Measurements from ENCODE around the gene MRGPRG. TPM values are rescaled to one million over a fixed set of nuclear protein-coding genes. Genes with fewer than 3 reads are reported as not detected.
"Not testable (repeated sequence)": the region's sequence is repeated elsewhere in the genome, so short reads cannot be mapped to it uniquely, and the experiment has no call there.

The MRGPRG gene, protein sequence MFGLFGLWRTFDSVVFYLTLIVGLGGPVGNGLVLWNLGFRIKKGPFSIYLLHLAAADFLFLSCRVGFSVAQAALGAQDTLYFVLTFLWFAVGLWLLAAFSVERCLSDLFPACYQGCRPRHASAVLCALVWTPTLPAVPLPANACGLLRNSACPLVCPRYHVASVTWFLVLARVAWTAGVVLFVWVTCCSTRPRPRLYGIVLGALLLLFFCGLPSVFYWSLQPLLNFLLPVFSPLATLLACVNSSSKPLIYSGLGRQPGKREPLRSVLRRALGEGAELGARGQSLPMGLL
- total RNA-seq: not detected
- long read RNA-seq: 0 reads

DNA sequence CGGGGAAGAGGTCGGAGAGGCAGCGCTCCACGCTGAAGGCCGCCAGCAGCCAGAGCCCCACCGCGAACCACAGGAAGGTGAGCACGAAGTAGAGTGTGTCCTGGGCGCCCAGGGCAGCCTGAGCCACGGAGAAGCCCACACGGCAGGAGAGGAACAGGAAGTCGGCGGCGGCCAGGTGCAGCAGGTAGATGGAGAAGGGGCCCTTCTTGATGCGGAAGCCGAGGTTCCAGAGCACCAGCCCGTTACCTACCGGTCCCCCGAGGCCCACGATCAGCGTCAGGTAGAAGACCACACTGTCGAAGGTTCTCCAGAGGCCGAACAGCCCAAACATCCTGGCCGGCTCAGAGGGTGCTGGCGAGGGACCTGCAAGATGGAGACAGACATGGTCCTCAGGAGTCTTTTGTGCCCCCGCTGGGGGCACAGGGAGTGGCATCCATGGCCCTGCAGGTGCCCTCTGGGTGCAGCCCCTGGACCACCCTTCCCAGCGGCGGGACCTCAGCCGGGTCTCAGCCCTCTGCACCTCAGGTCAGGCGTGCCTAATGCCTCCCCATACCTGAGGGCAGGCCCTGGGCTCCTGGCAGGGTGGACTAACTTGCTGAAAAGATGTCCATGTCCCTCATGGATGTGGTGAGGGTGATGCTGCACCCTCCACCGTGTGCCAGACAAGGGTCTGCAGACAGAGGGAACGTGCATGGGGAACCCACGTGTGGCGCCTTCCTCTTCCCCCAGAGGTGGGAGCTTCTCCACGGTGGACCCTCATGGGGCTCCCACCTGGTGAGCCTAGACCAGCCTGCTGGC, at the start of gene MRGPRG:
MRGPRG (minus strand) TSS at position 331 of the 798 bp plus-strand sequence; CDS start at position 331, 0 bp downstream.
- Histone ChIP-seq H3K36me3 (no peaks in the 10 kb centered on the region), H3K4me3 (no peak within 1 kb of the TSS), H3K9me3 (no peaks in the 10 kb centered on the region), H3K27me3 (peaks cover 42% of the 10 kb centered on the region), H3K4me1 (no peaks in the 10 kb centered on the region), H3K27ac (no peak within 1 kb of the TSS)
- ATAC-seq (no peak), DNase-seq (no peak)
- TF ChIP-seq, protein P1, sequence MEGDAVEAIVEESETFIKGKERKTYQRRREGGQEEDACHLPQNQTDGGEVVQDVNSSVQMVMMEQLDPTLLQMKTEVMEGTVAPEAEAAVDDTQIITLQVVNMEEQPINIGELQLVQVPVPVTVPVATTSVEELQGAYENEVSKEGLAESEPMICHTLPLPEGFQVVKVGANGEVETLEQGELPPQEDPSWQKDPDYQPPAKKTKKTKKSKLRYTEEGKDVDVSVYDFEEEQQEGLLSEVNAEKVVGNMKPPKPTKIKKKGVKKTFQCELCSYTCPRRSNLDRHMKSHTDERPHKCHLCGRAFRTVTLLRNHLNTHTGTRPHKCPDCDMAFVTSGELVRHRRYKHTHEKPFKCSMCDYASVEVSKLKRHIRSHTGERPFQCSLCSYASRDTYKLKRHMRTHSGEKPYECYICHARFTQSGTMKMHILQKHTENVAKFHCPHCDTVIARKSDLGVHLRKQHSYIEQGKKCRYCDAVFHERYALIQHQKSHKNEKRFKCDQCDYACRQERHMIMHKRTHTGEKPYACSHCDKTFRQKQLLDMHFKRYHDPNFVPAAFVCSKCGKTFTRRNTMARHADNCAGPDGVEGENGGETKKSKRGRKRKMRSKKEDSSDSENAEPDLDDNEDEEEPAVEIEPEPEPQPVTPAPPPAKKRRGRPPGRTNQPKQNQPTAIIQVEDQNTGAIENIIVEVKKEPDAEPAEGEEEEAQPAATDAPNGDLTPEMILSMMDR (IDR thresholded peaks at IDR 0.05): no peak
- intact Hi-C loops (cut with DNase I): no loop called here

DNA sequence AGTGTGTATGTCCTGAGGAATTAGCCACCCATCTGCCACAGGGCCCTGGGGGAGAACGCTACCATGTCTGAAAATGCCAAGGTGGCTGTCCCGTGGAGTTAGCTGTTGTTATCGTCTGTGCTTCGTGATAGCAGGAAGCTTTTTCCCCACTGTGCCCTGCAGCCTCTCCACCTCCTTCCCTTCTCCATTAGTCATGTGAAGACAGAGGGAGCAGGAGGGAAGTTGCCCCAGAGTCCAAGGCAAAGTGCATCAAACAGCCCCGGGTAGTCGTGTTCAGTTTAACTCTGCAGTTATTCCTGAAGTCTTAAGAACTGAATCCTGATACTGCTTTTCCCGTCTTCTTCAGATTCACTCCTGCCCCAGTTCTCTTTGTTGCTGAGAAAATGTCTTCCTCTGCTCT, 43.9 kb upstream of the MRGPRG start:
- peak; percentile 48 for ATAC-seq
- H3K27me3 ChIP-seq; H3K36me3 ChIP-seq; intact Hi-C loops (cut with DNase I); H3K4me1 ChIP-seq; H3K9me3 ChIP-seq; DNase-seq; H3K4me3 ChIP-seq; H3K27ac ChIP-seq: not testable (repeated sequence)

DNA sequence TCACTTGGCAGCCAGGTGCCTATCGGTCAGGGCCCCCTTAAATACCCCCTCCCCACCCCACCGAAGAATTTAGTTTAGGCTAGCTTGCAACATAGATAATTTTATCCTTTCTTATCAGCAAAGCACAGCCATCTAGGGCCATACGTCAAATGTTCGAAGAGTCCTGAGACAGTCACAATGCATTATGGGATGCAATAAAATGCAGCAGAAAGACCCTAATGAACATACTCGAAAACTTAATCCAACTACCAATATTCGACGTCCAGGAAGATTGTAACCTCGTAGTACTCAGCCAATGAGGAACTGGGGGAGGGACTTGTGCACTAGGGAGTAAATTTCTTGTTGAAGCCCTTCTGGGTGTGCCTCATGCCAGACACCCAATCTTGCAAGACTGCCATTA, 43.2 kb upstream of the MRGPRG start:
- H3K36me3 ChIP-seq; DNase-seq; intact Hi-C loops (cut with DNase I); H3K9me3 ChIP-seq; H3K27me3 ChIP-seq; H3K4me3 ChIP-seq; H3K4me1 ChIP-seq; H3K27ac ChIP-seq; ATAC-seq: not testable (repeated sequence)

DNA sequence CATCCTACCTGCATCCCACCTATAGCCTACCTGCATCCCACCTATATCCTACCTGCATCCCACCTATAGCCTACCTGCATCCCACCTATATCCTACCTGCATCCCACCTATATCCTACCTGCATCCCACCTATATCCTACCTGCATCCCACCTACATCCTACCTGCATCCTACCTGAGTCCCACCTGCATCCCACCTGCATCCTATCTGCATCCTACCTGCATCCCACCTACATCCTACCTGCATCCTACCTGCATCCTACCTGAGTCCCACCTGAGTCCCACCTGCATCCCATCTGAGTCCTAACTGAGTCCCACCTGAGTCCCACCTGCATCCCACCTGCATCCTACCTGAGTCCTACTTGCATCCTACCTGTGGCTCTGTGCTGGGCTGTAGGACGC, 38.9 kb upstream of the MRGPRG start:
- H3K27me3 ChIP-seq; H3K4me3 ChIP-seq; H3K27ac ChIP-seq; H3K9me3 ChIP-seq; H3K4me1 ChIP-seq; ATAC-seq; DNase-seq; H3K36me3 ChIP-seq; intact Hi-C loops (cut with DNase I): not testable (repeated sequence)

DNA sequence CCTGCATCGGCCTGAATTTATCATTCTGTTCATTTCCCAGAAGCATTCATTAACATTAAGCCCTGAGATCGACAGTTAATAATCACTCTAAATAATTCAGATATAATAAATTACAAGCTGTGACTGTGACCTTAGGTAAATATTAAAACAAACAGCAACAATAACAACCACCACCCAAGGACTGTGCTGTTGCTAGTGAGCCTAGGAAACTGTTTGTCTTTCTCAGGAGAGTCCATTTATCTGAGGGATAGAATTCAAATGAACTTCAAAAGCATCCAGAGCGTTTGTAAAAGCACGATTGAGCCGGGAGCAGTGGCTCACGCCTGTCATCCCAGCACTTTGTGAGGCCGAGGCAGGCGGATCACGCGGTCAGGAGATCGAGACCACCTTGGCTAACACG, 36.6 kb upstream of the MRGPRG start:
- intact Hi-C loops (cut with DNase I); H3K27ac ChIP-seq; H3K27me3 ChIP-seq; DNase-seq; H3K4me1 ChIP-seq; H3K36me3 ChIP-seq; H3K9me3 ChIP-seq; H3K4me3 ChIP-seq; ATAC-seq: not testable (repeated sequence)

DNA sequence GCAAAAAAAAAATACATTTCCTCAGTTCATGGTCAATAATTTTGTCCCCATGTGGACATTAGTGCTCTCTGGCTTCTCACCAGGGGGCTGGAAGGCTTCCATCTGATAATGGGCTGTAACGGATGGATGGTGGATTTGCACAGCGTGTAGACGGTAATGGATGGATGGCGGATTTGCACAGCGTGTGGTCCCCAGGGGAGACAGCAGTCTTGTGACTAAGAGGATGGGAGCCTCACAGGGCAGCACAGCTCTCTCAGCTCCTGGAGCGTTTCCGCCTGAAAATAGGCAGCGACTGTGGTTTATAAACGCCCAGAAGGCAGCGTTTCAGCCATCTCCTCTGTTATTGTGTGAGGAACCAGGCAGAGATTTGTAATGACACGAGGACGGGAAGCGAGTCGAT, 36.2 kb upstream of the MRGPRG start:
- H3K36me3 ChIP-seq; H3K4me1 ChIP-seq; DNase-seq; H3K27ac ChIP-seq; intact Hi-C loops (cut with DNase I); H3K9me3 ChIP-seq; ATAC-seq; H3K4me3 ChIP-seq; H3K27me3 ChIP-seq: not testable (repeated sequence)

DNA sequence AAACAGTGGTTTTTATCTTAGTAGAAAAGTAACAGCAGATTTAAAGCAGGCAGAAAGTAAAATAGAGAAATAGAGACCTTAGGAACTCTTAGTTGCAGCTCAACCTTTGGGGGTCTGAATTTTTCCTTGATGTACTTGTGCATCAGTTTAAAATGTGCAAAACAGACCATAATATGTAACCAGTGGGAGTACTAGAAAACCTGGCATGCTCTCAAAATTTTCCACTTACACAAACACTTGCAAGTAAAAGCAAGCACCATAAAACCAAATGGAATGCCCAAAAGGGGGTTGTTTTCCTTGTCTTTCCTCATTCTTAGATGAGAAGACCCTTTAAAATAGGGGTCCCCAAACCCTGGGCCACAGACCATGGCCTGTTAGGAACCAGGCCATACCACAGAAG, 26.5 kb upstream of the MRGPRG start:
- intact Hi-C loops (cut with DNase I): no loop called here
- ATAC-seq: no peak
- H3K27ac ChIP-seq: no peak overlapping the region
- no peaks in the 10 kb centered on the region for H3K27me3 ChIP-seq
- no peak overlapping the region for H3K4me3 ChIP-seq
- H3K4me1 ChIP-seq: no peaks in the 10 kb centered on the region
- H3K36me3 ChIP-seq: no peaks in the 10 kb centered on the region
- DNase-seq: no peak
- TF ChIP-seq, protein P1 (IDR thresholded peaks at IDR 0.05): no peak
- no peaks in the 10 kb centered on the region for H3K9me3 ChIP-seq

DNA sequence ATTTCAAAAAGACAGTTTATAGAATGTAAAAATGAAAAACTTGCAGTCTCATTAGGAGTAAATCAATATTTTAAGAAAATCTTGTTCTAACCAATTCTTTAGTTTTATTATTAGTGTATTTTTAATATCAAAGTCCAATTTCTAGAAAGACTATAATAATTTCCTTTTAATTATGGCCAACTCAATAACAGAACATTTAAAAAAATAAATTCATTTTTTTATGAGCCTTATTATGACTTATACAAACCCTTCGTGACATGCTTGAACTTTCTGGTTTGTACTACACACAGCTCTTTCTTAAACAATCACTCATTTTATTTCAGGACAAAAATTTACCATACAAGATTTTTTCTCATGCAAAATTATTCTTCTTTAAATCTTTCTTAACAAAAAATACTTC, 25.3 kb upstream of the MRGPRG start:
- Histone ChIP-seq H3K4me1 (no peaks in the 10 kb centered on the region), H3K27me3 (no peaks in the 10 kb centered on the region), H3K36me3 (no peaks in the 10 kb centered on the region), H3K4me3 (no peak overlapping the region), H3K27ac (no peak overlapping the region), H3K9me3 (no peaks in the 10 kb centered on the region)
- DNase-seq: no peak
- TF ChIP-seq, protein P1 (IDR thresholded peaks at IDR 0.05): no peak
- ATAC-seq: no peak
- intact Hi-C loops (cut with DNase I): no loop called here
